HepG2 (cell line): ENCODE measurements around the gene METAP2. TPM values are rescaled to one million over a fixed set of nuclear protein-coding genes. Genes with fewer than 3 reads are reported as not detected.

Experiments used
- CBX5 ChIP-seq: sonication (generic); formaldehyde crosslinking; IDR thresholded peaks from 2 replicates; pipeline ENCODE4 v1.4.0; 2020; ENCODE audit warnings: missing genetic modification reagents, borderline replicate concordance
- DMAP1 ChIP-seq: IDR thresholded peaks from 2 replicates; pipeline ENCODE4 v1.6.1; 2016
- E2F2 ChIP-seq: sonication (generic); formaldehyde crosslinking; IDR thresholded peaks from 2 replicates; pipeline ENCODE4 v1.4.0; 2020; ENCODE audit warnings: missing genetic modification reagents, borderline replicate concordance
- ETS1 ChIP-seq: sonication (generic); formaldehyde crosslinking; IDR thresholded peaks from 2 replicates; pipeline ENCODE4 v1.4.0; 2020; ENCODE audit warnings: missing genetic modification reagents
- GMEB2 ChIP-seq: IDR thresholded peaks from 2 replicates; pipeline ENCODE4 v1.6.1; 2016; ENCODE audit warnings: missing biosample characterization, missing genetic modification reagents, low read depth
- GPN1 ChIP-seq: sonication (generic); formaldehyde crosslinking; IDR thresholded peaks from 2 replicates; pipeline ENCODE4 v1.5.1; 2020; ENCODE audit warnings: missing genetic modification reagents, borderline replicate concordance
- MIER3 ChIP-seq: IDR thresholded peaks from 2 replicates; pipeline ENCODE4 v1.6.1; 2016; ENCODE audit warnings: missing compliant biosample characterization, borderline replicate concordance
- NFYC ChIP-seq: IDR thresholded peaks from 2 replicates; pipeline ENCODE4 v1.6.1; 2016; ENCODE audit warnings: missing genetic modification reagents, missing compliant biosample characterization
- RELA ChIP-seq: sonication (generic); formaldehyde crosslinking; IDR thresholded peaks from 2 replicates; pipeline ENCODE4 v1.4.0; 2020; ENCODE audit warnings: missing genetic modification reagents
- REPIN1 ChIP-seq: sonication (generic); formaldehyde crosslinking; IDR thresholded peaks from 2 replicates; pipeline ENCODE4 v1.8.0; 2022; ENCODE audit warnings: missing genetic modification reagents, low read depth, mild to moderate bottlenecking, borderline replicate concordance
- SAP130 ChIP-seq: IDR thresholded peaks from 2 replicates; pipeline ENCODE4 v1.6.1; 2016; ENCODE audit warnings: low read depth
- SP1 ChIP-seq, 2 experiments: fragments of 450-650 bp in 1 of 2; sonication (generic) in 1 of 2; formaldehyde crosslinking in 1 of 2; IDR thresholded peaks; 2 replicates each; pipeline versions ENCODE4 v1.4.0 to v1.6.1; 2016 to 2020; ENCODE audit warnings: missing genetic modification reagents in 1 of 2
- TARDBP ChIP-seq: sonication (generic); formaldehyde crosslinking; IDR thresholded peaks from 2 replicates; pipeline ENCODE4 v1.8.0; 2022; ENCODE audit warnings: mild to moderate bottlenecking, missing genetic modification reagents
- TBX3 ChIP-seq: fragments of 450-650 bp; IDR thresholded peaks from 2 replicates; pipeline ENCODE4 v1.6.1; 2017; ENCODE audit warnings: antibody characterized with exemption, mild to moderate bottlenecking, inconsistent platforms, borderline replicate concordance
- TRAFD1 ChIP-seq: sonication (generic); formaldehyde crosslinking; IDR thresholded peaks from 2 replicates; pipeline ENCODE4 v1.5.1; 2020; ENCODE audit warnings: missing genetic modification reagents, mild to moderate bottlenecking, borderline replicate concordance
- ZBTB7A ChIP-seq: sonication (generic); formaldehyde crosslinking; IDR thresholded peaks from 2 replicates; pipeline ENCODE4 v1.8.0; 2022; ENCODE audit warnings: mild to moderate bottlenecking, missing genetic modification reagents
- ZC3H13 ChIP-seq: sonication (generic); formaldehyde crosslinking; IDR thresholded peaks from 2 replicates; pipeline ENCODE4 v1.8.1; 2023; ENCODE audit warnings: mild to moderate bottlenecking, missing genetic modification reagents, moderate library complexity
- ZFP37 ChIP-seq: sonication (generic); formaldehyde crosslinking; IDR thresholded peaks from 2 replicates; pipeline ENCODE4 v1.4.0; 2020; ENCODE audit warnings: missing genetic modification reagents, borderline replicate concordance
- ZNF12 ChIP-seq: sonication (generic); formaldehyde crosslinking; IDR thresholded peaks from 2 replicates; pipeline ENCODE4 v1.5.0; 2020; ENCODE audit warnings: missing genetic modification reagents
- ZNF205 ChIP-seq: IDR thresholded peaks from 2 replicates; pipeline ENCODE4 v1.6.1; 2018; ENCODE audit warnings: missing biosample characterization, missing genetic modification reagents
- ZNF549 ChIP-seq: sonication (generic); formaldehyde crosslinking; IDR thresholded peaks from 2 replicates; pipeline ENCODE4 v1.5.0; 2020; ENCODE audit warnings: missing genetic modification reagents
- ZNF580 ChIP-seq: IDR thresholded peaks from 2 replicates; pipeline ENCODE4 v1.6.1; 2016; ENCODE audit warnings: low read depth, borderline replicate concordance
- polyA plus RNA-seq, 8 experiments: library from polyadenylated mRNA; depleted of rRNA in 3 of 8; stranded (reverse) in 7 of 8; unstranded in 1 of 8; fragments of >200 nt; fragmentation: Illumina TruSeq in 4 of 8; extraction: Trizol in 4 of 8; gene quantifications; 2 replicates each; pipeline versions ENCODE4 v1.2.1 to v1.2.3, GENCODE V29; 2011 to 2016; ENCODE audit warnings: low read depth in 4 of 8, missing spikeins in 1 of 8, mixed read lengths in 1 of 8; ENCODE audit not compliant: insufficient read depth in 1 of 8
- total RNA-seq, 5 experiments: library from RNA; depleted of rRNA; stranded (reverse); fragments of >200 nt; fragmentation: Illumina TruSeq; extraction: Trizol; gene quantifications; 2 replicates each; pipeline ENCODE4 v1.2.3, GENCODE V29; 2016; ENCODE audit warnings: low read depth in 1 of 5

Gene METAP2
- total and polyA plus RNA-seq, 2 of the 13 experiments (the other 11 are each of a cell fraction or from before 2014, with no cell fraction given) = 67.8 to 131 TPM

GRCh38 chr12:95473884-95474659, at the start of gene METAP2 (continued):
- TF ChIP-seq ZNF12 (CRISPR knock-in tag) (no peak; the same call in 1 of the 2 replicates), GMEB2 (0 out of 2 replicates have a peak, but pooled peaks have one; percentile 25), ZNF549 (CRISPR knock-in tag) (0 out of 2 replicates have a peak, but pooled peaks have one; percentile 20), MIER3 (CRISPR knock-in tag) (peak; percentile 94; the same call in 1 of the 2 replicates), ZNF205 (CRISPR knock-in tag) (peak; percentile 87; the same call in 1 of the 2 replicates), ZC3H13 (CRISPR knock-in tag) (peak; percentile 76; the same call in 1 of the 2 replicates), ZNF580 (CRISPR knock-in tag) (peak; percentile 86), E2F2 (CRISPR knock-in tag) (0 out of 2 replicates have a peak, but pooled peaks have one; percentile 68), SAP130 (CRISPR knock-in tag) (peak; percentile 97), ZBTB7A (CRISPR knock-in tag) (no peak), NFYC (peak; percentile 49; the same call in 1 of the 2 replicates), TBX3 (no peak), TRAFD1 (CRISPR knock-in tag) (peak; percentile 14; the same call in 1 of the 2 replicates), TARDBP (peak; percentile 88), GPN1 (CRISPR knock-in tag) (peak; percentile 64; the same call in 1 of the 2 replicates), SP1 (IDR thresholded peaks at IDR 0.05) (no peak), SP1 (CRISPR knock-in tag; IDR thresholded peaks at IDR 0.05) (peak; percentile 43; the same call in 1 of the 2 replicates), ETS1 (CRISPR knock-in tag) (peak; percentile 82; the same call in 1 of the 2 replicates), RELA (no peak), CBX5 (CRISPR knock-in tag) (peak; percentile 56; the same call in 1 of the 2 replicates), DMAP1 (peak; percentile 92), ZFP37 (CRISPR knock-in tag) (peak; percentile 90; the same call in 1 of the 2 replicates), REPIN1 (CRISPR knock-in tag) (peak; percentile 89)
